IPS DF 6.9 (cell line): ENCODE measurements around the gene TP53INP2.

Source experiments
- DNase-seq: peaks from one replicate; pipeline ENCODE4 v3.0.0-alpha.2; 2013; ENCODE audit warnings: low read depth, low spot score
- H3K27ac ChIP-seq: one replicate; pipeline ENCODE4 v1.5.1; 2013; ENCODE audit warnings: low read length, control low read depth
- H3K27me3 ChIP-seq: 2 replicates; pipeline ENCODE4 v1.6.1; 2013; ENCODE audit warnings: mild to moderate bottlenecking, low read length; ENCODE audit not compliant: control insufficient read depth, insufficient read depth
- H3K36me3 ChIP-seq: 2 replicates; pipeline ENCODE4 v1.6.1; 2013; ENCODE audit warnings: low read length; ENCODE audit not compliant: control insufficient read depth, insufficient read depth
- H3K4me1 ChIP-seq: 2 replicates; pipeline ENCODE4 v1.6.1; 2013; ENCODE audit warnings: low read length; ENCODE audit not compliant: control insufficient read depth, insufficient read depth
- H3K4me3 ChIP-seq: 2 replicates; pipeline ENCODE4 v1.5.1; 2013; ENCODE audit warnings: mild to moderate bottlenecking, low read length
- H3K9me3 ChIP-seq: 2 replicates; pipeline ENCODE4 v1.6.1; 2013; ENCODE audit warnings: low read length, inconsistent platforms; ENCODE audit not compliant: control insufficient read depth, insufficient read depth
- WGBS: extraction: QIAGEN DNeasy Blood & Tissue Kit; methylation state at CpG from one replicate; pipeline ENCODE4 v1.1.7; 2013; ENCODE audit warnings: mixed read lengths, missing lambda C conversion rate; ENCODE audit not compliant: insufficient read length, insufficient coverage; 5-methylcytosine and 5-hydroxymethylcytosine counted together

The TP53INP2 gene

DNA sequence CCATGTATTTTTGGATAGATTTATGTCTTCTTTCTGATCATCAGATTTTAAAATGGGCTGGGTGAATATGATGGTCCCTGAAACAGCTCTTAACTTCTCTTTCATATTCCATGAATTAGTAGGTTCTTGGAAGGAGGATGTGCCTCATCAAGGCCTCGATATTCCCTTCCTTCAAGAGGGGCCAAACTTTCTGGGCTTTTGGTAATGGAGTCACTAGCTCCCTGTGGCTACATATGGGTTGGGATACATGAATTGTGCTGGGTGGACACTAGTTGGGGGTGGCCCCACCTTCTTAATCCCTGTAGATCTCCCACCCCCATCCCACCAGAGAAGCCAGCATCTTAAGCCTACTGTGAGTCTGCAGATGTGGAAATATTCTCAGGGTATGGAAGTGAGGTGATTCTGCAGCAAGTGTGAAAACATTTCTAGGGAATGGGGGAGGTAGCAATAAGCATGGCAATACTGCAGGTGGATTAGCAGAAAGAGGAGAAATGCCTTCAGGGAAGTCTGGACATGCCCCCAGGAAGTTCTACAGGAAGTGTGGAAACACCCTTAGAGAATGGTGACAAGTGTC is 2.2 kb downstream of the TP53INP2 start:
- Histone ChIP-seq H3K27ac (no peak overlapping the region), H3K9me3 (no peaks in the 10 kb centered on the region), H3K4me1 (peaks cover 3% of the 10 kb centered on the region), H3K27me3 (peaks cover 12% of the 10 kb centered on the region; the same call in 1 of the 2 replicates), H3K4me3 (no peak overlapping the region), H3K36me3 (no peaks in the 10 kb centered on the region)
- DNase-seq = no peak
- WGBS = no CpG with 5 or more reads among the region's 1 CpG

DNA sequence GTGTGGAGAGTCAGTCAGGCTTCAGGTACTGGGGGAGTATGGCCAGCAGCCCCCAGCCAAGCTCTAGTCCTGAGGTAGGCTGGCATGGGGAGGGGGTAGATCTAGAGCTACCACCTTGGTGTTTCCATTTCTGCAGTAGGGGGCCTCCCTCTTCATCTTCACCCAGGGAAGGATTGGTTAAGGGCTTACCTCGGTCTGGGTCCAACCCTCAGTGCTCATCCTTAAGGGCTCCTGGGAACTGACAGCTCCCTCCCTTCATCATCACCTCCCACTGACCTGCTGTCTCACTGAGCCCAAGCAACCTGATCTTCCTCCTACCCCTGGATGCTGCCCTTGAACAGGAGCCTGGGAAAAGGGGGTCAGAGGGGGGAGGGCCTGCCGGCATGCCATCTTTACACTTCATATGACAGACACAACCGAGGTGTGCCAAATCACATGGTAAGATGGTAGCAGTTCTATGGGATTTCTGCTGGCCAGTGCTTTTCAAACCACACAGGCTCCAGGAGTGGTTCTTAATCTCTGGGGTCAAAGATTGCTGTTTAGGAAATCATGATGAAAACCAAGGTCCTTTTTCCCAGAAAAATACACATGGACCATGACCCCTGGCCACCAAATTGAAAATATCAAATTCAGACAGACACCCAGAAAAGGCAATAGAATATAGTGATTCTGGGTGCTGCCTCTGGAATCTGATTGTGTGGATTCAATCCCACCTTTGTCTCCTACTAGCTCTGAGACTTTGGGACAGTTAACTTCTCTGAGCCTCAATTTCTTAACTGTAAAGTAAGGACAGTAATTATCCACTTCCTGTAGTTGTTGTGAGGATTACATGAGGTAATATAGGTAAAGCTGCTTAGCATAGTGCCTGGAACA is 3.0 kb downstream of the TP53INP2 start:
- H3K4me3 ChIP-seq = no peak overlapping the region
- DNase-seq = no peak
- WGBS = no CpG with 5 or more reads among the region's 3 CpGs
- peaks cover 12% of the 10 kb centered on the region; the same call in 1 of the 2 replicates for H3K27me3 ChIP-seq
- H3K27ac ChIP-seq = no peak overlapping the region
- H3K9me3 ChIP-seq = no peaks in the 10 kb centered on the region
- no peaks in the 10 kb centered on the region for H3K36me3 ChIP-seq
- H3K4me1 ChIP-seq = peaks cover 3% of the 10 kb centered on the region

DNA sequence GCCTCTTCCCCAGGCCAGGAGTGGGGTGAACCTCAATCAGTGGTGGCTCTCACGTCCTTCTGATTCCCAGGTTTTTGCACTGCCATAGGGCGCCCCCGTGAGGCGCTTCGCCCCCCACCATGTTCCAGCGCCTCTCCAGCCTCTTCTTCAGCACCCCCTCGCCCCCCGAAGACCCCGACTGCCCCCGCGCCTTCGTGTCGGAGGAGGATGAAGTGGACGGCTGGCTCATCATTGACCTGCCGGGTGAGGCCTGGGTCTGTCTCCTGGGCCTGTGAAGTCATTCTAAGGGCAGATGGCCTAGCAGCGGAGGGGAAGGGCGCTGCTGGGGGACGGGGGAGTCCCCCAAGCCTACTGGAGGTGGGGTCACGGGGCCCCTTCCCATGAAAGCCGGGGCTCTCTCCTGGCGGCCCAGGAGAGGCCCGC is 4.5 kb downstream of the TP53INP2 start:
- no peak for DNase-seq
- no CpG with 5 or more reads among the region's 22 CpGs for WGBS
- peak overlapping the region; percentile 87; the same call in 1 of the 2 replicates for H3K4me3 ChIP-seq
- H3K36me3 ChIP-seq = no peaks in the 10 kb centered on the region
- H3K9me3 ChIP-seq = no peaks in the 10 kb centered on the region
- H3K27me3 ChIP-seq = peaks cover 12% of the 10 kb centered on the region; the same call in 1 of the 2 replicates
- no peak overlapping the region for H3K27ac ChIP-seq
- H3K4me1 ChIP-seq = peaks cover 2% of the 10 kb centered on the region; the same call in 1 of the 2 replicates

DNA sequence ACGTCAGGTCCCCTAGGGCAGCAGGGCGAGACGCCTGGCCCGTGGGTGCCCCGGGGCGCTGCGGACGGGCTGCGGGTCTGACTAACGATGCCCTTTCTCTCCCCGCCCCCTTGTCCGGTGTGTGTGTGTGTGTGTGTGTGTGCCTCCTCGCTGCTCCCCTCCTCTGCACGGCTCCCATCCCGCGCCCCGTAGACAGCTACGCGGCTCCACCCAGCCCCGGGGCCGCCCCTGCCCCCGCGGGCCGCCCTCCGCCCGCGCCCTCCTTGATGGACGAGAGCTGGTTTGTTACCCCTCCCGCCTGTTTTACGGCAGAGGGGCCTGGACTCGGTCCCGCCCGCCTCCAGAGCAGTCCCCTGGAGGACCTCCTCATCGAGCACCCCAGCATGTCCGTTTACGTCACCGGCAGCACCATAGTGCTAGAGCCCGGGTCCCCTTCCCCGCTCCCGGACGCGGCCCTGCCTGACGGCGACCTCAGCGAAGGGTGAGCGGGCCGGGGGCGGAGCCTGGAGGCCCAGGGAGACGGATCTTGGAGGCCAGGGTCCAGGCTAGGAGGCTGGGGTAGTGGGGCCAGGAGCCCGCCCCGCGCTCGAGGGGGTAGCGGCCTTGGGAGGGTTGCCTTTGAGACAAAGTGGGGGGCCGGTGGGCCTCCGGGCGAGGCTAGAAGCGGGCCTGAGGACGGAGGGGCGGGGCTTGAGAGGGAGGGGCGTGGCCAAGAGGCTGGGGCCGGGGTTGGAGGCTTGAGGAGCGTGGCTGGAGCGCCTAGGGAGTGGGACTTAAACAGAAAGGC is 5.1 kb downstream of the TP53INP2 start:
- H3K36me3 ChIP-seq = no peaks in the 10 kb centered on the region
- H3K4me3 ChIP-seq = peak overlapping the region; percentile 87
- peaks cover 2% of the 10 kb centered on the region; the same call in 1 of the 2 replicates for H3K4me1 ChIP-seq
- H3K9me3 ChIP-seq = no peaks in the 10 kb centered on the region
- no CpG with 5 or more reads among the region's 64 CpGs for WGBS
- no peak overlapping the region for H3K27ac ChIP-seq
- peak; percentile 41 for DNase-seq
- peaks cover 12% of the 10 kb centered on the region; the same call in 1 of the 2 replicates for H3K27me3 ChIP-seq

DNA sequence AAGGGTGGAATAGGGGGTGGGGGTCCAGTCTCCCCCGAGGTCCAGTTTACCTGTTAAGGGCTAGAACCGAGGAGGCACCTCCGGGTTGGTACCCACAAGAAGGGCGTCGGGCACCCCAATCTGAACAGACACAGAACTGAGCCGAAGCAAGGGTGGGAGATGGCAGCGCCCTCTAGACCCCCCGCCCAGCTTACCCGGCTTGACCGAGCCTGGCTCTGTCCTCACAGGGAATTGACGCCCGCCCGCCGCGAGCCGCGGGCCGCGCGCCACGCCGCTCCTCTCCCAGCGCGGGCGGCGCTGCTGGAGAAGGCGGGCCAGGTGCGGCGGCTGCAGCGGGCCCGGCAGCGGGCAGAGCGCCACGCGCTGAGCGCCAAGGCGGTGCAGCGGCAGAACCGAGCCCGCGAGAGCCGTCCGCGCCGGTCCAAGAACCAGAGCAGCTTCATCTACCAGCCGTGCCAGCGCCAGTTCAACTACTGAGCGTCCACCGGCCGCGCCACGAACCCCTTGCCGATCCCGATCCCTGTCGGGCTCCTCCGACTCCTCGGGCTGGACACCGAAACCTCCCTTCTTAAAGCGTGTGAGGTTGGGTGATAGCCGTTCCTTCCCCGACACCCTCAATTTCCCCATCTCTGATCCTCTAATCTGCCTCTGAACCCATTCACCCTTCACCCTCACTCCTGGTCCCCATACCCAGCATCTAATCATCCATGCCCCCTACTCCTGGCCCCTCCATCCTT is 5.9 kb downstream of the TP53INP2 start:
- no CpG with 5 or more reads among the region's 61 CpGs for WGBS
- no peaks in the 10 kb centered on the region for H3K36me3 ChIP-seq
- peak overlapping the region; percentile 87; the same call in 1 of the 2 replicates for H3K4me3 ChIP-seq
- H3K27me3 ChIP-seq = peaks cover 12% of the 10 kb centered on the region; the same call in 1 of the 2 replicates
- H3K9me3 ChIP-seq = no peaks in the 10 kb centered on the region
- no peak for DNase-seq
- no peak overlapping the region for H3K27ac ChIP-seq
- H3K4me1 ChIP-seq = peaks cover under 1% of the 10 kb centered on the region; the same call in 1 of the 2 replicates

DNA sequence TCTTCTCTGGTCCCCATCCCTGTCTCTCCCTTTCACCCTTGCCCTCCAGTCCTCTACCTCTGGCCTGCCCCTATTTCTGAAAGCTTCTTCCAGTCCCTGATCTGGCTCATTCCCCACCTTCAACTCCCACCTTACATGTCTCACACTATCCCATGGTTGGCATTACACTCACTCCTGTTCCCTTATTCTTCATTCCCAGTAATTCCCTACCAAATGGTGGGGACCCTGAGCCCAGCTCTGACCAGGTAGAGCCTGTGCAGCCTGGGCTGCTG is 6.4 kb downstream of the TP53INP2 start:
- H3K36me3 ChIP-seq = no peaks in the 10 kb centered on the region
- peaks cover 12% of the 10 kb centered on the region; the same call in 1 of the 2 replicates for H3K27me3 ChIP-seq
- no peaks in the 10 kb centered on the region for H3K9me3 ChIP-seq
- no peak overlapping the region; the same call in 1 of the 2 replicates for H3K4me3 ChIP-seq
- H3K27ac ChIP-seq = no peak overlapping the region
- H3K4me1 ChIP-seq = no peaks in the 10 kb centered on the region; the same call in 1 of the 2 replicates
- no peak for DNase-seq

DNA sequence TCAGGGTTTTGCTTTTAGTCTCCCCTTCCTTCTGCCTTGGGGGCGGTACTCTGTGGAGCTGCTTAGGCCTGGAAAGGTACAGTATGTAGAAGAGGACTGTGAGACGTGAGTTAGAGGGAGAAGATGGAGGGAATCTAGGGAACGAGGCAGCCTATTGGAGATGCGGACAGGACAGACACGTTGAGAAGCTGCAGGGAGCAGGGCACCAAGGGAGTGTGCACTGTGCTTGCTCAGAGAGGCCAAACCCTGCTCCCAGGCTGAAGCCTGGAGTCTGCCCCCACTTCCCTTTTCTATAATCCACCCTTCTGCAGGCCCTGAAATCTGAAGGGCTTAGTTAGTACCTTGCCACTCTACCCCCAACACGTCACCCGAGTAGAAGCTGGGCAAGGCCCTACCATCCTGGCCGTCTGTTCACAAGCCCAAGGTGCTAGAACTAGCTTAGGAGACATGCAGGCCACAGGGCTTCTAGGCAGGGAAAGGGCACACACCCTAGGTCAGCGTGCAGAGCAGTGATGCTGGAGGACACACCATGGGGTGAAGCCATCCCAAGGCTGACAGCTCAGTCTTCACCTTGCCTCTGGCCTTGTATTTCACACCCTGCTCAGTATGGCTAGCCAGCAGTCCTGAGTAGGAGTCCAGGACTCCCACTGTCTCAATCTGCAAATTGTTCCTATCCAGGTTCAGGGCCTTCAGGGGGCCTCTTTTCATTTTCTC is 6.9 kb downstream of the TP53INP2 start:
- H3K27me3 ChIP-seq = peaks cover 12% of the 10 kb centered on the region; the same call in 1 of the 2 replicates
- no CpG with 5 or more reads among the region's 9 CpGs for WGBS
- no peak overlapping the region for H3K27ac ChIP-seq
- no peaks in the 10 kb centered on the region; the same call in 1 of the 2 replicates for H3K4me1 ChIP-seq
- no peaks in the 10 kb centered on the region for H3K9me3 ChIP-seq
- no peaks in the 10 kb centered on the region for H3K36me3 ChIP-seq
- no peak overlapping the region for H3K4me3 ChIP-seq
- no peak for DNase-seq

DNA sequence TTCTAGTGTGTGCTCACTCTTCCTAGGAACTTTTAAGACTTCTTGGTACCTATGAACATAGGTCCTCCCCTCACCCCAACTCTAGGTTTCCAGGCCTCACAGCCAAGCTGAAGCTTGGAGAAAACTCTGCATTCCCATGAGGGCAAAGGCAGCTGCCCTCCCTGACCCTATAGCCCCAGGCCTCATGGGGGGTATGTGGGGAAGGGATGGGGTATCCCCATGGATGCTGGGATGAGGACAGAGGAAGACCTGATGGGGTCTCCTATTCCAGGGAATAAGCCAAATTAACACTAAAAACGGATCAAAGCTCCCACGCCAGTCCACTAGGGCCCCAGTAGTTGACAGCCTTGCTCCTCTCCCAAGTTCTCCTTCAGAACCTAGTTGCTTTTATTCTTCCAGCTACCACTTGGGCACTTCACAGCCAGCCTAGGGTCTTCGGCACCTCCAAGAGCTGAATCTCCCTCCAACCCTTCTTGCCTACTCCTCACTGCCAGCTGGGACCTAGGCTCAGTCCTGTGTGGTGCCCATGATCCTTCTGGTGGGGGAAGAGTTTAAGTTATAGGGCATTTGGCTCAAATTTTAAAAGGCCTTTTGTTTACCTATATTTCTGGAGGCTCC is 7.8 kb downstream of the TP53INP2 start:
- no peaks in the 10 kb centered on the region for H3K36me3 ChIP-seq
- DNase-seq = no peak
- no peaks in the 10 kb centered on the region; the same call in 1 of the 2 replicates for H3K4me1 ChIP-seq

DNA sequence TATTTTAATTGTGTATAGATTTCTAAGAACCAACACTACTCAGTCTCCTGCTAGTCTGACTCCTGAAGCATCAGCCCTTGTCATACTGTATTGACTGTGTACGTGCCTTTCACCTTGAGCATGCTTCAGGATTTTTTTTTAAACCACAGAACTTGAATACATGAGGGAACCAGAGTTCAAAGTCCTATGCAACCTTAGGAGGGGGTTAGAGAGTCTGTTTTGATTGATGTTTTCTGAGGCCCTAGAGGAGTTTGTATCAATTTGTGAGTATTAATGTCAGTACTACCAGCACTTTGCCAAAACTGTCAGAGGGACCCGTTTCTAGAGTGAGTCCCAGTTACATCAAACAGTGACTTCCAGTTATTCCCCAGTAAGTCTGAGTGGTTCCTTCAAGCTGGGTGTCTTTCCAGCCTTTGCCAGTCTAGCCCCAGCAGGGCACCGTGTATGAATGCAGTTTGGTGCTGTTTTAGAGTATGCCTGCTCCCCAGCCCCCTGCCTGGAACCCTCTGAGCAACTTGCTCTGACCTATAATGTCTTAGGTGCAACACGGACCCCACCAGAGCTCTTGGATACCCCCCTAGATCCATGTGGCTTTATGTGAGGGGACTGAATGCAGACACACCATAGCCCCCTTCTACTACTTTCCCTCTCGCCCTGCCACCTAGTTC is 8.5 kb downstream of the TP53INP2 start:
- no peak for DNase-seq
- H3K27ac ChIP-seq = no peak overlapping the region
- H3K4me3 ChIP-seq = no peak overlapping the region
- H3K27me3 ChIP-seq = peaks cover 12% of the 10 kb centered on the region; the same call in 1 of the 2 replicates
- H3K4me1 ChIP-seq = no peaks in the 10 kb centered on the region; the same call in 1 of the 2 replicates
- WGBS = no CpG with 5 or more reads among the region's 5 CpGs
- no peaks in the 10 kb centered on the region for H3K9me3 ChIP-seq
- H3K36me3 ChIP-seq = no peaks in the 10 kb centered on the region

More for the DNA sequence above, 7.8 kb downstream of the TP53INP2 start:
- Histone ChIP-seq H3K4me3 (no peak overlapping the region), H3K27ac (no peak overlapping the region), H3K27me3 (peaks cover 12% of the 10 kb centered on the region; the same call in 1 of the 2 replicates), H3K9me3 (no peaks in the 10 kb centered on the region)
- no CpG with 5 or more reads among the region's 3 CpGs for WGBS
